Muscle layer of duodenum (tissue), 2 donors: ENCODE data around the gene TMUB2.
A peak's percentile ranks its signal among the peaks of the same experiment; 100 is the strongest.
"Not testable (repeated sequence)": the region's sequence is repeated elsewhere in the genome, so short reads cannot be mapped to it uniquely, and the experiment has no call there.

Source experiments
- H3K27ac ChIP-seq: one replicate; pipeline ENCODE4 v1.7.0; 2013; ENCODE audit warnings: mild to moderate bottlenecking, low read length
- H3K27me3 ChIP-seq: one replicate; pipeline ENCODE4 v1.7.0; 2013; ENCODE audit warnings: low read depth, mild to moderate bottlenecking, control low read depth, low read length
- H3K36me3 ChIP-seq, 2 donors: one replicate each; pipeline ENCODE4 v1.7.0; 2013; ENCODE audit warnings: low read length in 2 of 2, control low read depth in 1 of 2, mild to moderate bottlenecking in 1 of 2; ENCODE audit not compliant: insufficient read depth in 2 of 2, control insufficient read depth in 1 of 2
- H3K4me1 ChIP-seq, 2 donors: one replicate each; pipeline ENCODE4 v1.7.0; 2013; ENCODE audit warnings: low read length in 2 of 2, mild to moderate bottlenecking in 2 of 2, control low read depth in 1 of 2, moderate library complexity in 1 of 2; ENCODE audit not compliant: insufficient read depth in 2 of 2, control insufficient read depth in 1 of 2
- H3K4me3 ChIP-seq, 2 donors: one replicate each; pipeline ENCODE4 v1.7.0; 2013; ENCODE audit warnings: low read length in 2 of 2, low read depth in 1 of 2, mild to moderate bottlenecking in 1 of 2
- H3K9me3 ChIP-seq, 2 donors: one replicate each; pipeline ENCODE4 v1.7.0; 2013; ENCODE audit warnings: low read length in 2 of 2, control low read depth in 1 of 2, mild to moderate bottlenecking in 1 of 2; ENCODE audit not compliant: control insufficient read depth in 1 of 2
- donor health status: healthy.

The TMUB2 gene

GRCh38 chr17:44223541-44224071 is 36.8 kb downstream of the TMUB2 start:
- Histone ChIP-seq H3K27me3 (no peaks in the 10 kb centered on the region), H3K36me3 (no peaks in the 10 kb centered on the region), H3K4me1 (peaks cover 11 to 21% of the 10 kb centered on the region in 2 donors), H3K4me3 (no peak overlapping the region), H3K27ac (peak overlapping the region; percentile 79), H3K9me3 (no peaks in the 10 kb centered on the region)

- no peaks in the 10 kb centered on the region for H3K27me3 ChIP-seq
- no peaks in the 10 kb centered on the region for H3K9me3 ChIP-seq
- H3K36me3 ChIP-seq = no peaks in the 10 kb centered on the region
- no peak overlapping the region for H3K4me3 ChIP-seq
- peaks cover 0 to under 1% of the 10 kb centered on the region in 2 donors for H3K4me1 ChIP-seq
- H3K27ac ChIP-seq = no peak overlapping the region
Measured at GRCh38 chr17:44229090-44229489, 42.3 kb downstream of the TMUB2 start.

DNA sequence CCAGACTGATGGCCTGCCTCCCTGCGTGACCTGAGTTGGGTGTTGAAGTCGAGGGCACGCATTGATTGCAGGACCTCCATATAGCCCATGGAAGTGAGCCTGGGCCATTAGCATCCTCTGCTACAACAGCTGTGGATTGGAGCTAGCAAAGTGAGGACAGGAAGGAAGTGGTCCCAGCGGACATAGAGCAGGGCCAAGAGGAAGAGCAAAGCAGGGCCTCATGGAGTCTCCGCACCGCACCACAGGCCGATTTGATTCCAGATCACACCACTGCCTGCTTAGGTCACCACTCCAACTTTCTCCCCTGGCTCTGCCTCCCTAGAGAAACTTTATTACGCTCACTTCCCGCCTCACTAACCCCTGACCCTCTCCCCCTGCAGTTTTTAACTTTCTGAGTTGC is 43.4 kb downstream of the TMUB2 start:
- H3K27ac ChIP-seq = no peak overlapping the region
- H3K27me3 ChIP-seq = no peaks in the 10 kb centered on the region
- no peak overlapping the region for H3K4me3 ChIP-seq
- no peaks in the 10 kb centered on the region for H3K4me1 ChIP-seq
- H3K9me3 ChIP-seq = no peaks in the 10 kb centered on the region
- no peaks in the 10 kb centered on the region for H3K36me3 ChIP-seq

GRCh38 chr17:44232061-44232460 is 45.3 kb downstream of the TMUB2 start:
- no peaks in the 10 kb centered on the region for H3K9me3 ChIP-seq
- no peaks in the 10 kb centered on the region for H3K27me3 ChIP-seq
- H3K36me3 ChIP-seq = no peaks in the 10 kb centered on the region
- no peaks in the 10 kb centered on the region for H3K4me1 ChIP-seq
- H3K4me3 ChIP-seq = no peak overlapping the region
- H3K27ac ChIP-seq = no peak overlapping the region

GRCh38 chr17:44233582-44233981 is 46.8 kb downstream of the TMUB2 start:
- no peaks in the 10 kb centered on the region for H3K27me3 ChIP-seq

DNA sequence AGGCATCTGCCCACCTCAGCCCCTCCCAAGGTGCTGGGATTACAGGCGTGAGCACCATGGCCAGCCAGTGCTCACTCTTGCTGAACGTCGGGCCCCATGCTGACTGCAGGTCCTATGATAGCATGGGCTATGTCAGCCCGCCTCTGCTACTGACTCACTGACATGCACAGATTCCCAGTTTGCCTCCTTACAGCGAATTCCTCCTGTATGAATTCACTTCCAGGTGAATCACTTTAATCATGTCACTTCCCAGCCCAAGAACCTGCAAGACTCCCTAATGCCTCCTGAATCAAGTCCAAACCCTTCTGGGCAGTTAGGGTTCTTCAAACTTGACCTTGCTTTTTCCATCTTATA is 48.8 kb downstream of the TMUB2 start:
- H3K27ac ChIP-seq = no peak overlapping the region
- H3K9me3 ChIP-seq = no peaks in the 10 kb centered on the region
- H3K27me3 ChIP-seq = no peaks in the 10 kb centered on the region

More at GRCh38 chr17:44233582-44233981, 46.8 kb downstream of the TMUB2 start:
- no peaks in the 10 kb centered on the region for H3K36me3 ChIP-seq
- no peak overlapping the region for H3K27ac ChIP-seq
- no peaks in the 10 kb centered on the region for H3K4me1 ChIP-seq
- no peaks in the 10 kb centered on the region for H3K9me3 ChIP-seq
- no peak overlapping the region for H3K4me3 ChIP-seq

GRCh38 chr17:44236444-44236991 is 49.7 kb downstream of the TMUB2 start:
- no peaks in the 10 kb centered on the region for H3K36me3 ChIP-seq

More for the DNA sequence above, 48.8 kb downstream of the TMUB2 start:
- Histone ChIP-seq H3K36me3 (no peaks in the 10 kb centered on the region), H3K4me3 (no peak overlapping the region), H3K4me1 (no peaks in the 10 kb centered on the region)

GRCh38 chr17:44237886-44238285 is 51.1 kb downstream of the TMUB2 start:
- not testable (repeated sequence) for H3K36me3 ChIP-seq, H3K9me3 ChIP-seq, H3K27ac ChIP-seq, H3K27me3 ChIP-seq, H3K4me1 ChIP-seq, H3K4me3 ChIP-seq

More at GRCh38 chr17:44236444-44236991, 49.7 kb downstream of the TMUB2 start:
- Histone ChIP-seq H3K4me1 (no peaks in the 10 kb centered on the region), H3K9me3 (no peaks in the 10 kb centered on the region), H3K27me3 (no peaks in the 10 kb centered on the region), H3K27ac (no peak overlapping the region), H3K4me3 (no peak overlapping the region)

GRCh38 chr17:44241106-44241624 is 54.4 kb downstream of the TMUB2 start:
- no peaks in the 10 kb centered on the region for H3K4me1 ChIP-seq
- H3K27me3 ChIP-seq = no peaks in the 10 kb centered on the region
- H3K36me3 ChIP-seq = no peaks in the 10 kb centered on the region
- no peak overlapping the region for H3K27ac ChIP-seq
- no peak overlapping the region for H3K4me3 ChIP-seq
- H3K9me3 ChIP-seq = no peaks in the 10 kb centered on the region
